ENCODE data around the gene CTIF. TPM values are rescaled to one million over a fixed set of nuclear protein-coding genes. Genes with fewer than 3 reads are reported as not detected.

Gene CTIF
- total RNA-seq, 1 donor from 2014 or later = 72.4 TPM

GRCh38 chr18:48535956-48536355, 2.9 kb upstream of the CTIF start:
- Histone ChIP-seq H3K36me3 (no peaks in the 10 kb centered on the region), H3K27me3 (no peaks in the 10 kb centered on the region), H3K27ac (no peak overlapping the region), H3K4me3 (no peak overlapping the region), H3K9me3 (no peaks in the 10 kb centered on the region), H3K4me1 (no peaks in the 10 kb centered on the region)
- TF ChIP-seq CTCF (IDR thresholded peaks at IDR 0.05) = no peak
- DNase-seq = no peak
- intact Hi-C loops (cut with DNase I) = no loop called here
- ATAC-seq = no peak

- Histone ChIP-seq H3K36me3 (no peaks in the 10 kb centered on the region), H3K4me3 (no peak overlapping the region), H3K9me3 (no peaks in the 10 kb centered on the region), H3K4me1 (peaks cover 2% of the 10 kb centered on the region), H3K27me3 (no peaks in the 10 kb centered on the region), H3K27ac (no peak overlapping the region)
- DNase-seq (no peak), ATAC-seq (no peak)
- intact Hi-C loops (cut with DNase I) = no loop called here
- TF ChIP-seq CTCF (IDR thresholded peaks at IDR 0.05) = no peak
These were observed 2.3 kb upstream of the CTIF start for GRCh38 chr18:48536516-48536915.

- peak; percentile 76 for DNase-seq
- Histone ChIP-seq H3K27me3 (no peaks in the 10 kb centered on the region), H3K4me1 (peaks cover 7% of the 10 kb centered on the region), H3K9me3 (no peaks in the 10 kb centered on the region), H3K36me3 (no peaks in the 10 kb centered on the region), H3K27ac (peak overlapping the region; percentile 76), H3K4me3 (peak overlapping the region; percentile 75)
- no peak for TF ChIP-seq CTCF (IDR thresholded peaks at IDR 0.05)
- intact Hi-C loops (cut with DNase I) = no loop called here
- ATAC-seq = peak; percentile 6
These were observed 797 bp downstream of the CTIF start for GRCh38 chr18:48539406-48540250.

GRCh38 chr18:48540251-48541025, 1.6 kb downstream of the CTIF start:
- Histone ChIP-seq H3K27me3 (no peaks in the 10 kb centered on the region), H3K4me3 (peak overlapping the region; percentile 75), H3K9me3 (no peaks in the 10 kb centered on the region), H3K27ac (peak overlapping the region; percentile 77), H3K4me1 (peaks cover 14% of the 10 kb centered on the region), H3K36me3 (no peaks in the 10 kb centered on the region)
- ATAC-seq = peak; percentile 64
- intact Hi-C loops (cut with DNase I) = no loop called here
- peak; percentile 16 for TF ChIP-seq CTCF (IDR thresholded peaks at IDR 0.05)
- DNase-seq = peak; percentile 86

GRCh38 chr18:48541026-48541746, 2.4 kb downstream of the CTIF start:
- no peaks in the 10 kb centered on the region for H3K27me3 ChIP-seq
- H3K4me3 ChIP-seq = peak overlapping the region; percentile 75
- no peaks in the 10 kb centered on the region for H3K9me3 ChIP-seq
- ATAC-seq (peak; percentile 80), DNase-seq (peak; percentile 89)
- intact Hi-C loops (cut with DNase I) = no loop called here
- TF ChIP-seq CTCF (IDR thresholded peaks at IDR 0.05) = no peak
- H3K27ac ChIP-seq = peak overlapping the region; percentile 77
- peaks cover 21% of the 10 kb centered on the region for H3K4me1 ChIP-seq
- H3K36me3 ChIP-seq = no peaks in the 10 kb centered on the region

All from upper lobe of right lung (tissue), 1 donor.